WTC11 (cell line): Measurements from ENCODE around the gene DOK1. TPM values are rescaled to one million over a fixed set of nuclear protein-coding genes. Genes with fewer than 3 reads are reported as not detected.

Source experiments
- ATAC-seq: fragments of 200-7000 bp; cut with Tn5 transposase; 2 replicates; pipeline ENCODE4 v1.10.0; 2021; ENCODE audit warnings: mild to moderate bottlenecking, moderate library complexity
- Bru-seq: library from RNA; stranded (reverse); fragments of 400-500 nt; gene quantifications from one replicate; lab custom pipeline; 2021; lab: Mats Ljungman, UMichigan
- CTCF ChIA-PET: fragments of 300-600 bp; sonication (Branson Sonifier 250); formaldehyde crosslinking; loops from one replicate; lab custom pipeline; 2021; ENCODE audit warnings: antibody characterized with exemption; lab: Charles Lee
- POLR2A ChIA-PET: fragments of 350-600 bp; sonication (Branson Sonifier 250); formaldehyde crosslinking; loops from one replicate; lab custom pipeline; 2021; ENCODE audit warnings: antibody characterized with exemption; lab: Charles Lee
- DNase-seq: peaks from one replicate; pipeline ENCODE4 v3.0.0; 2021; ENCODE audit warnings: low spot score
- H3K27ac Mint-ChIP-seq: 2 replicates; pipeline ENCODE4 v1.8.0; 2021; ENCODE audit warnings: mixed read lengths
- H3K27me3 Mint-ChIP-seq: 2 replicates; pipeline ENCODE4 v1.8.0; 2021; ENCODE audit warnings: low read depth, mild to moderate bottlenecking, moderate library complexity, mixed read lengths
- H3K36me3 Mint-ChIP-seq: 2 replicates; pipeline ENCODE4 v1.8.0; 2021; ENCODE audit warnings: mixed read lengths
- H3K4me1 Mint-ChIP-seq: 2 replicates; pipeline ENCODE4 v1.8.0; 2022; ENCODE audit warnings: mixed read lengths
- H3K4me3 Mint-ChIP-seq: 2 replicates; pipeline ENCODE4 v1.8.0; 2021; ENCODE audit warnings: mild to moderate bottlenecking, moderate library complexity, mixed read lengths
- H3K9me3 Mint-ChIP-seq: 2 replicates; pipeline ENCODE4 v1.8.0; 2021; ENCODE audit warnings: mixed read lengths
- CREB1 ChIP-seq: sonication (generic); formaldehyde crosslinking; IDR thresholded peaks from 2 replicates; pipeline ENCODE4 v1.8.0; 2023; ENCODE audit warnings: mild to moderate bottlenecking, missing genetic modification reagents
- E2F1 ChIP-seq: sonication (generic); formaldehyde crosslinking; IDR thresholded peaks from 2 replicates; pipeline ENCODE4 v1.8.0; 2022; ENCODE audit warnings: mild to moderate bottlenecking, missing genetic modification reagents
- ELF4 ChIP-seq: sonication (generic); formaldehyde crosslinking; IDR thresholded peaks from 2 replicates; pipeline ENCODE4 v1.8.1; 2022; ENCODE audit warnings: low read depth, mild to moderate bottlenecking, moderate library complexity, missing genetic modification reagents
- FOXJ3 ChIP-seq: sonication (generic); formaldehyde crosslinking; IDR thresholded peaks from 2 replicates; pipeline ENCODE4 v1.9.0; 2021; ENCODE audit warnings: missing genetic modification reagents, mild to moderate bottlenecking, borderline replicate concordance
- GRHL2 ChIP-seq: fragments of 250-450 bp; sonication (Bioruptor Pico); IDR thresholded peaks from 2 replicates; pipeline ENCODE4 v1.8.0; 2022; ENCODE audit warnings: mild to moderate bottlenecking, moderate library complexity; ENCODE audit not compliant: insufficient replicate concordance, severe bottlenecking
- GTF2I ChIP-seq: fragments of 250-450 bp; sonication (Bioruptor Pico); conservative IDR thresholded peaks from 2 replicates; pipeline ENCODE4 v1.4.0; 2021; ENCODE audit warnings: mild to moderate bottlenecking
- HMGXB4 ChIP-seq: sonication (generic); formaldehyde crosslinking; IDR thresholded peaks from 2 replicates; pipeline ENCODE4 v1.8.1; 2023; ENCODE audit warnings: mild to moderate bottlenecking, moderate library complexity, missing genetic modification reagents
- IRF2 ChIP-seq: sonication (generic); formaldehyde crosslinking; IDR thresholded peaks from 2 replicates; pipeline ENCODE4 v1.8.0; 2022; ENCODE audit warnings: low read depth, missing genetic modification reagents, borderline replicate concordance
- JUN ChIP-seq: sonication (generic); formaldehyde crosslinking; IDR thresholded peaks from 2 replicates; pipeline ENCODE4 v1.8.0; 2023; ENCODE audit warnings: mild to moderate bottlenecking, missing genetic modification reagents
- KAT7 ChIP-seq: sonication (generic); formaldehyde crosslinking; IDR thresholded peaks from 2 replicates; pipeline ENCODE4 v1.8.1; 2023; ENCODE audit warnings: missing genetic modification reagents, mild to moderate bottlenecking, borderline replicate concordance
- MAX ChIP-seq: sonication (generic); formaldehyde crosslinking; IDR thresholded peaks from 2 replicates; pipeline ENCODE4 v1.8.0; 2022; ENCODE audit warnings: mild to moderate bottlenecking, missing genetic modification reagents
- MYBL2 ChIP-seq: sonication (generic); formaldehyde crosslinking; IDR thresholded peaks from 2 replicates; pipeline ENCODE4 v1.8.1; 2023; ENCODE audit warnings: mild to moderate bottlenecking, moderate library complexity, missing genetic modification reagents
- NFATC4 ChIP-seq: fragments of 250-450 bp; sonication (Bioruptor Pico); IDR thresholded peaks from 2 replicates; pipeline ENCODE4 v1.9.0; 2021; ENCODE audit warnings: mild to moderate bottlenecking
- NR3C1 ChIP-seq: sonication (generic); formaldehyde crosslinking; conservative IDR thresholded peaks from 2 replicates; pipeline ENCODE4 v1.8.1; 2023; ENCODE audit warnings: low read depth, mild to moderate bottlenecking, missing genetic modification reagents
- SOX15 ChIP-seq: fragments of 250-450 bp; sonication (Bioruptor Pico); IDR thresholded peaks from 2 replicates; pipeline ENCODE4 v1.9.0; 2021; ENCODE audit warnings: mild to moderate bottlenecking
- TP53 ChIP-seq: sonication (generic); formaldehyde crosslinking; IDR thresholded peaks from 2 replicates; pipeline ENCODE4 v1.8.1; 2023; ENCODE audit warnings: mild to moderate bottlenecking, missing genetic modification reagents
- ZNF121 ChIP-seq: sonication (generic); formaldehyde crosslinking; IDR thresholded peaks from 2 replicates; pipeline ENCODE4 v1.8.0; 2023; ENCODE audit warnings: missing genetic modification reagents
- ZNF138 ChIP-seq: sonication (generic); formaldehyde crosslinking; conservative IDR thresholded peaks from 2 replicates; pipeline ENCODE4 v1.8.1; 2022; ENCODE audit warnings: mild to moderate bottlenecking, moderate library complexity, missing genetic modification reagents
- ZNF263 ChIP-seq: sonication (generic); formaldehyde crosslinking; IDR thresholded peaks from 2 replicates; pipeline ENCODE4 v1.8.1; 2022; ENCODE audit warnings: low read depth, mild to moderate bottlenecking, moderate library complexity, missing genetic modification reagents
- ZNF423 ChIP-seq: fragments of 250-450 bp; sonication (Bioruptor Pico); IDR thresholded peaks from 2 replicates; pipeline ENCODE4 v2.1.2; 2022; ENCODE audit warnings: mild to moderate bottlenecking, moderate library complexity
- ZNF532 ChIP-seq: fragments of 250-450 bp; sonication (Bioruptor Pico); IDR thresholded peaks from 2 replicates; pipeline ENCODE4 v1.9.0; 2021; ENCODE audit warnings: mild to moderate bottlenecking, borderline replicate concordance
- long read RNA-seq, 3 experiments: library from RNA in 1 of 3; library from capped mRNA in 1 of 3; library from polyadenylated mRNA in 1 of 3; unstranded in 2 of 3; stranded (forward) in 1 of 3; transcript quantifications; one replicate each; pipeline ENCODE4 v2.0.0, GENCODE V29; 2021
- total RNA-seq: library from RNA; stranded (reverse); gene quantifications from 3 replicates; pipeline ENCODE4 v1.2.3, GENCODE V29; 2021
- TF ChIP-seq, protein P1 (sequence below): sonication (generic); formaldehyde crosslinking; IDR thresholded peaks from 2 replicates; pipeline ENCODE4 v1.8.1; 2023; ENCODE audit warnings: mild to moderate bottlenecking, missing genetic modification reagents, moderate library complexity
- TF ChIP-seq, protein P2 (sequence below): fragments of 250-450 bp; sonication (Bioruptor Pico); IDR thresholded peaks from 2 replicates; pipeline ENCODE4 v2.1.2; 2022; ENCODE audit warnings: mild to moderate bottlenecking, moderate library complexity

Gene DOK1
- 15.3 to 16.9 TPM (median 15.9 TPM) in 3 replicates for total RNA-seq
- percentile 58 among the genes with signal in this experiment for Bru-seq, nascent RNA
- long read RNA-seq, experiment 1, transcript DOK1-202 (4 exons, 1,722 nt): minor isoform, 14 of 70 reads
- long read RNA-seq, experiment 1, transcript DOK1-208 (5 exons, 1,461 nt): minor isoform, 5 of 70 reads
- long read RNA-seq, experiment 1, transcript DOK1-201 (5 exons, 2,555 nt): major isoform, 37 of 70 reads
- long read RNA-seq, experiment 1, partial matches to known transcripts: 0 of 70 reads
- long read RNA-seq, experiment 1, other reads (novel, unspliced or antisense): 12 of 70 reads
- long read RNA-seq, experiment 2, transcript DOK1-201 (5 exons, 2,555 nt): major isoform, 5 of 16 reads
- long read RNA-seq, experiment 2, partial matches to known transcripts: 1 of 16 reads
- long read RNA-seq, experiment 2, other reads (novel, unspliced or antisense): 6 of 16 reads
- long read RNA-seq, experiment 3, transcript DOK1-201 (5 exons, 2,555 nt): major isoform, 9 of 16 reads
- long read RNA-seq, experiment 3, partial matches to known transcripts: 0 of 16 reads
- long read RNA-seq, experiment 3, other reads (novel, unspliced or antisense): 4 of 16 reads

GRCh38 chr2:74553892-74554819 lies at the start of gene DOK1, which contains the start of gene LOXL3:
TSS of gene DOK1 (plus strand) at chr2:74554720. CDS start at chr2:74554755, 35 bp downstream.
TSS of gene LOXL3 (minus strand) at chr2:74553942. CDS start at chr2:74552634, 1,308 bp downstream.
- H3K27ac Mint-ChIP-seq: peak within 1 kb of the TSS; percentile 84
- peaks cover 2% of the 10 kb centered on the region; the same call in 1 of the 2 replicates for H3K36me3 Mint-ChIP-seq
- DNase-seq (peak; percentile 85), ATAC-seq (peak; percentile 68)
- POLR2A ChIA-PET: interaction anchor here (0.8 to 1.1 kb wide), 3 partner anchors 25 to 552 kb away, joined by 3 to 5 read pairs (median 3); partner anchors contain the start of genes AUP1, HTRA2 and PCGF1
- peaks cover 72% of the 10 kb centered on the region for H3K27me3 Mint-ChIP-seq
- CTCF ChIA-PET: interaction anchor here (0.6 to 1.8 kb wide), 4 partner anchors 18 to 436 kb away, joined by 3 to 9 read pairs (median 6); partner anchors contain the start of genes AUP1 and HTRA2
- peaks cover 24% of the 10 kb centered on the region for H3K4me1 Mint-ChIP-seq
- H3K9me3 Mint-ChIP-seq: no peaks in the 10 kb centered on the region
- H3K4me3 Mint-ChIP-seq: peak within 1 kb of the TSS; percentile 84
- TF ChIP-seq FOXJ3 (CRISPR knock-in tag) (no peak), JUN (CRISPR knock-in tag) (no peak), GTF2I (CRISPR knock-in tag) (no peak), ELF4 (CRISPR knock-in tag) (no peak), ZNF121 (0 out of 2 replicates have a peak, but pooled peaks have one; percentile 46), NFATC4 (no peak), ZNF532 (CRISPR knock-in tag) (no peak), ZNF138 (no peak), ZNF263 (0 out of 2 replicates have a peak, but pooled peaks have one; percentile 26), GRHL2 (no peak), MYBL2 (CRISPR knock-in tag) (no peak), E2F1 (CRISPR knock-in tag) (no peak), KAT7 (no peak), HMGXB4 (no peak), MAX (CRISPR knock-in tag) (peak; percentile 17; the same call in 1 of the 2 replicates), IRF2 (no peak), SOX15 (CRISPR knock-in tag) (no peak), ZNF423 (CRISPR knock-in tag) (no peak), CREB1 (CRISPR knock-in tag) (0 out of 2 replicates have a peak, but pooled peaks have one; percentile 33), TP53 (CRISPR knock-in tag) (no peak), NR3C1 (CRISPR knock-in tag) (no peak)
- TF ChIP-seq, protein P1, sequence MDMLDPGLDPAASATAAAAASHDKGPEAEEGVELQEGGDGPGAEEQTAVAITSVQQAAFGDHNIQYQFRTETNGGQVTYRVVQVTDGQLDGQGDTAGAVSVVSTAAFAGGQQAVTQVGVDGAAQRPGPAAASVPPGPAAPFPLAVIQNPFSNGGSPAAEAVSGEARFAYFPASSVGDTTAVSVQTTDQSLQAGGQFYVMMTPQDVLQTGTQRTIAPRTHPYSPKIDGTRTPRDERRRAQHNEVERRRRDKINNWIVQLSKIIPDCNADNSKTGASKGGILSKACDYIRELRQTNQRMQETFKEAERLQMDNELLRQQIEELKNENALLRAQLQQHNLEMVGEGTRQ: no peak
- TF ChIP-seq, protein P2, sequence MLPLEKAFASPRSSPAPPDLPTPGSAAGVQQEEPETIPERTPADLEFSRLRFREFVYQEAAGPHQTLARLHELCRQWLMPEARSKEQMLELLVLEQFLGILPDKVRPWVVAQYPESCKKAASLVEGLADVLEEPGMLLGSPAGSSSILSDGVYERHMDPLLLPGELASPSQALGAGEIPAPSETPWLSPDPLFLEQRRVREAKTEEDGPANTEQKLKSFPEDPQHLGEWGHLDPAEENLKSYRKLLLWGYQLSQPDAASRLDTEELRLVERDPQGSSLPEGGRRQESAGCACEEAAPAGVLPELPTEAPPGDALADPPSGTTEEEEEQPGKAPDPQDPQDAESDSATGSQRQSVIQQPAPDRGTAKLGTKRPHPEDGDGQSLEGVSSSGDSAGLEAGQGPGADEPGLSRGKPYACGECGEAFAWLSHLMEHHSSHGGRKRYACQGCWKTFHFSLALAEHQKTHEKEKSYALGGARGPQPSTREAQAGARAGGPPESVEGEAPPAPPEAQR: no peak
